GM20000 (cell line): ENCODE measurements around the gene FHIT.

Source experiments
- DNase-seq: peaks from one replicate; pipeline ENCODE4 v3.0.0; 2012; ENCODE audit warnings: low spot score
- TF ChIP-seq, protein P1 (sequence below): IDR thresholded peaks from 2 replicates; pipeline ENCODE4 v1.5.1; 2012; ENCODE audit warnings: mild to moderate bottlenecking, control low read depth; ENCODE audit errors: extremely low read depth, missing control alignments

The FHIT gene

DNA sequence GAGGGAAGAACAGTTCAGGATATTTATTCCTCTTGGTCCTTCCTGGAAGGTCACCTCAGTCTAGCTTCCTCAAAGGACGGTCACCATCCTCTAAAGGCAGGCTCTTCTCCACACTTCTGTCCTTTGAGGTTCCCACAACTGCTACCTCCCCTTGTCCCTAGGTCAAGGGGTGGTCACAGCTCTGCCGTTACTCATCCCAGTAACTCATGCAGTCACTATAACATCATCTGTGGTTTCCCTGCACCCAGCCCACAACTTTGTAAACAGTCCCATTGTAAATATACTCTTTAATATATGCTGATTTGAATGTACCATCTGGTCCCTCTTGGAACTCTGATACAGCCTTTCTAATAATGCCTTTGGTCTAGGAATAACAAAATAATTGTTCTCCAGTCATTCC is 887.4 kb downstream of the FHIT start:
- TF ChIP-seq, protein P1, sequence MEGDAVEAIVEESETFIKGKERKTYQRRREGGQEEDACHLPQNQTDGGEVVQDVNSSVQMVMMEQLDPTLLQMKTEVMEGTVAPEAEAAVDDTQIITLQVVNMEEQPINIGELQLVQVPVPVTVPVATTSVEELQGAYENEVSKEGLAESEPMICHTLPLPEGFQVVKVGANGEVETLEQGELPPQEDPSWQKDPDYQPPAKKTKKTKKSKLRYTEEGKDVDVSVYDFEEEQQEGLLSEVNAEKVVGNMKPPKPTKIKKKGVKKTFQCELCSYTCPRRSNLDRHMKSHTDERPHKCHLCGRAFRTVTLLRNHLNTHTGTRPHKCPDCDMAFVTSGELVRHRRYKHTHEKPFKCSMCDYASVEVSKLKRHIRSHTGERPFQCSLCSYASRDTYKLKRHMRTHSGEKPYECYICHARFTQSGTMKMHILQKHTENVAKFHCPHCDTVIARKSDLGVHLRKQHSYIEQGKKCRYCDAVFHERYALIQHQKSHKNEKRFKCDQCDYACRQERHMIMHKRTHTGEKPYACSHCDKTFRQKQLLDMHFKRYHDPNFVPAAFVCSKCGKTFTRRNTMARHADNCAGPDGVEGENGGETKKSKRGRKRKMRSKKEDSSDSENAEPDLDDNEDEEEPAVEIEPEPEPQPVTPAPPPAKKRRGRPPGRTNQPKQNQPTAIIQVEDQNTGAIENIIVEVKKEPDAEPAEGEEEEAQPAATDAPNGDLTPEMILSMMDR = no peak
- peak; percentile 18 for DNase-seq

DNA sequence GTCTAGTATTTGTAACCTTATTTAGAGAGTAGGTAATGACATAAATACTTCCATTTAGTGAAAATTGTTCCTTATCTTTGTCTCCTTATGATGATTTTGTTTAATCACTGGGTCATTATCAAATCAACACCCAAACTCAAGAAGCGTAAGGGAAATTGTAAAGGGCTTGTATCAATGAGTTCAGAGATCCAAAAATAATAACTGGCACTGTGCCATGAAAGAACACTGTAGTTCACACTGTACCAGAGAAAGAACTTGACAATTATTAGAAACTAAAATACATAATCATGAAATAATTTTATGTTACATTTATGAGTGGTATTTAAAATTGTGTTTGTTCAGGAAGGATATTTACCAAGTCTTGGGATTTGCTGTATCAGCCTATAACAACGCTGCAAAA is 895.4 kb downstream of the FHIT start:
- no peak for DNase-seq
- TF ChIP-seq, protein P1 = no peak

DNA sequence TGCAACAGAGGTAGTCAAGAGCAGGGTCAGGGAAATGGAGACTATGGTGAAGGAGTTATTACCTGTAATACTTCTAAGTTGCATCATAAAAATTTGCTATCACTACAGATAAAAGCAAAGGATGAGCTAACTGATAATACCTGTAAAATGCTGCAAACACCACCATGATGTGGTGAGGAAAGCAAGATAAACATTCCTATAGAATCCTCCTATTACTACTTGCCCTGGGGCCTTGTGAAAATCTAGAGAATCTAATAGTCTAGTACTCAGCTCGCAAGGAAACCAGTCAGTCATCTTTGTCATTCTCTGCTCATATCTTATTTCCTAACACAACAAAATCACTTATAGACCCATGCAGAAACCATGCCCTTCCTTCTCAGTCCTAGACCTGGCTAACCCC is 899.8 kb downstream of the FHIT start:
- no peak for DNase-seq
- TF ChIP-seq, protein P1 = no peak

DNA sequence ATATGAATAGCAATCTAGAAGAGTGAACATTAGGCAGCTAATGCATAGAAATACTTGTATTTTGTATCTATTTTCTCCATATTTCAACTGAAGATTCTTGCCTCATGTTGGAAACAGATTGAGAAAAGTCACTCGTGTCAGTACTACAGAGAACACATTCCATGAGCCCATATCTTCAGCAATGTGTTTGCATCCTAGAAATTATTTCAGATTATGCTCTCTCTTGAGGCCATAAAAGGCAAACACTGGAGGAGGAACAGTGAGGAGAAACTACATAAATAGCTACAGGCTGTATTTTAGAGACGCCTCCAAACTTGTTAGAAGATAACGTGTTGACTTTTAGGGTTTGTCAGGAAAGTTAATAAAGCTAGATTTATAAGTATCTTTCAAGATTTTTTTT is 906.9 kb downstream of the FHIT start:
- TF ChIP-seq, protein P1 = no peak
- DNase-seq = no peak

DNA sequence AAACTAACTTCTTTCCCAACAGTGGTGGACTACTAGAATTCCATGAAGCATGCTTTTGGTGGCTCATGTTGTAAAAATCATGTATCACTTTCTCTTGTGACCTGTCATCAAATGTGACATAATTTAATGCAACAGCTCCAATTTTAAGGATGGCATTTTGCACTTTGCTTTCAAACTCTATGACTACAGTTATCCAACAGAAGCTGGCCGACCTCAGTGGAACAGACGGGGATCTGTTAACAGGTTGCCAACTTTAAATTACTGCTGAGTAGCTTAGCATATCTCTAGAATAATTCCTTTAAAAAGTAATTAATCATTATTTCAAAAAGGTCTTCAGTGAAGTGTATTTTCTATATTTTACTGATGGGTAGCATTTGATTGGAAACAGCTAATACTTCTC is 907.4 kb downstream of the FHIT start:
- no peak for DNase-seq
- TF ChIP-seq, protein P1 = no peak

DNA sequence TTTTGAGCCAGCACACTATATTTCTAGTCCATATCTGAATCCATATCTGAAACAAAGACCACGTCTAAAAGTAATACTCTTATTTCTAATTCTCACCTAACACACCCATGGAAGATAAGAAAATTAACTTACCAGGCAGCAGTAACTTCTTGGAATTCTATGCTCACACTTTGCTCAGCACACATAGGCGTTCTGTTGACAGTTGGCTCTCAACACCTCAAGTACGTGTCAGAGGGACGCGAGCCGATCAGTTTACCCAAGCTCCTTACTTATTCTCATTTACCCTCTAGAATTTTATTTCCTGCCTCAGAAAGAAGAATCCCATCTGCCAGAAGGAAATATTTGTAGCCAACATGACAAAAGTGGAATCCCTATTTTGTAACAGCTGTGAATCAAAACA is 911.9 kb downstream of the FHIT start:
- no peak for DNase-seq
- TF ChIP-seq, protein P1 = no peak

DNA sequence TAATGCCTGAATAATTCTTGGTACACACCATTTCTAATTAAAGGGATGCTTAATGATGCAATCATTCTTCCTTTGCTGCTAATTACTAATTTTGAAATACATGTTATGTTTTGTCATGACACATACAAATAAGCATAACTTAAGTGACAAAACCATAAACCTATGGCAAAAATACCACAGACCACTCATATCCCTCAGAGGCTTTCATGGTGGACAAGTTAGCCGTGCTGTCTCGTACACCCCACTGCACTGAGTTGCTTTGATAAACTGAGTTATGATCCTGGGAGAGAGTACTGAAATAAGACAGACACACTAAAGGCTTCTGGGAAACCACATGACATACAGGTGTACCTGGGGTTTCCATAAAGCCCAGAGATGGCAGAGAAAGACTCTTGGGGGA is 913.8 kb downstream of the FHIT start:
- TF ChIP-seq, protein P1 = no peak
- no peak for DNase-seq

DNA sequence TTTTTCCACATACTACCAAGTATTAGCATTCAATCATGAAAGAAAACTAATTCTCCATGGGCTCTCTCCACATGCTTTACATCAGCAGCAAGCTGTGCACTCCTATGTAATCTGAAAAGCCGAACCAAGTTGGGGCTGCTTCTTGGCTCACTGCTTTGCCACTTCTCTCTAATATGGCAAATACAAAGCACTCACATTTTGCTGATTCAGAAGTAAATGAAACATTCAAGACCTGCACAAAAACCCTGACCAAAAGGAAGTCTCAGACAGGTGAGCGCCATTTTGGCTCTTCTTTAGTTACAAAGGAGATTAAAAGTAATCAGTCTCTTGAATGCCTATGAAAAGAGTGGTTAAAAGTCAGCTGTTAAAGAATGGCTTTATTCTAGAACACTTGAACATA is 915.2 kb downstream of the FHIT start:
- TF ChIP-seq, protein P1 = no peak
- DNase-seq = no peak
